H9 (cell line): ENCODE data around the gene KIF27. TPM values are rescaled to one million over a fixed set of nuclear protein-coding genes. Genes with fewer than 3 reads are reported as not detected.

Source experiments
- DNase-seq: peaks from one replicate; pipeline ENCODE4 v3.0.0-alpha.2; 2017
- H2AFZ ChIP-seq: one replicate; pipeline ENCODE4 v1.6.1; 2013; ENCODE audit warnings: mild to moderate bottlenecking, low read length, control low read depth, moderate library complexity
- H2AK5ac ChIP-seq: 2 replicates; pipeline ENCODE4 v1.6.1; 2013; ENCODE audit warnings: low read length, control low read depth, mixed read lengths; ENCODE audit not compliant: insufficient read length
- H2BK120ac ChIP-seq: one replicate; pipeline ENCODE4 v1.6.1; 2013; ENCODE audit warnings: low read depth, mild to moderate bottlenecking, low read length, control low read depth, inconsistent platforms; ENCODE audit not compliant: poor library complexity, severe bottlenecking
- H2BK12ac ChIP-seq: 2 replicates; pipeline ENCODE4 v1.6.1; 2013; ENCODE audit warnings: low read length, control low read depth, mixed read lengths, low read depth; ENCODE audit not compliant: insufficient read length
- H2BK15ac ChIP-seq: 2 replicates; pipeline ENCODE4 v1.6.1; 2013; ENCODE audit warnings: low read depth, low read length, control low read depth
- H2BK20ac ChIP-seq: one replicate; pipeline ENCODE4 v1.6.1; 2013; ENCODE audit warnings: low read depth, mild to moderate bottlenecking, low read length, control low read depth, inconsistent platforms; ENCODE audit not compliant: poor library complexity, severe bottlenecking
- H2BK5ac ChIP-seq: 2 replicates; pipeline ENCODE4 v1.6.1; 2013; ENCODE audit warnings: low read length, control low read depth, mixed read lengths; ENCODE audit not compliant: insufficient read length
- H3K14ac ChIP-seq: 2 replicates; pipeline ENCODE4 v1.6.1; 2013; ENCODE audit warnings: low read length, control low read depth; ENCODE audit not compliant: insufficient read depth
- H3K18ac ChIP-seq: 2 replicates; pipeline ENCODE4 v1.6.1; 2013; ENCODE audit warnings: low read depth, mild to moderate bottlenecking, mixed read lengths, low read length, control low read depth; ENCODE audit not compliant: insufficient read length
- H3K23ac ChIP-seq: 2 replicates; pipeline ENCODE4 v1.6.1; 2013; ENCODE audit warnings: low read length, control low read depth, mixed read lengths, low read depth; ENCODE audit not compliant: insufficient read length
- H3K23me2 ChIP-seq: 2 replicates; pipeline ENCODE4 v1.6.1; 2013; ENCODE audit warnings: low read depth, mild to moderate bottlenecking, mixed read lengths, low read length, control low read depth; ENCODE audit not compliant: insufficient read length, poor library complexity, severe bottlenecking
- H3K27ac ChIP-seq: 2 replicates; pipeline ENCODE4 v1.5.1; 2013; ENCODE audit warnings: low read length, control low read depth, mixed read lengths, low read depth; ENCODE audit not compliant: insufficient read length
- H3K27me3 ChIP-seq: 2 replicates; pipeline ENCODE4 v1.6.1; 2013; ENCODE audit warnings: low read length, control low read depth, inconsistent platforms; ENCODE audit not compliant: insufficient read depth
- H3K4ac ChIP-seq: 2 replicates; pipeline ENCODE4 v1.6.1; 2013; ENCODE audit warnings: low read depth, mild to moderate bottlenecking, control low read depth, inconsistent platforms, low read length, moderate library complexity
- H3K4me1 ChIP-seq: 2 replicates; pipeline ENCODE4 v1.6.1; 2013; ENCODE audit warnings: low read length, control low read depth, inconsistent platforms; ENCODE audit not compliant: insufficient read depth
- H3K4me2 ChIP-seq: 2 replicates; pipeline ENCODE4 v1.6.1; 2013; ENCODE audit warnings: low read length, control low read depth, mixed read lengths; ENCODE audit not compliant: insufficient read length, insufficient read depth
- H3K56ac ChIP-seq: 2 replicates; pipeline ENCODE4 v1.6.1; 2013; ENCODE audit warnings: low read depth, mild to moderate bottlenecking, mixed read lengths, low read length, control low read depth; ENCODE audit not compliant: insufficient read length
- H3K79me1 ChIP-seq: 2 replicates; pipeline ENCODE4 v1.6.1; 2013; ENCODE audit warnings: low read depth, mild to moderate bottlenecking, moderate library complexity, low read length, control low read depth, inconsistent platforms; ENCODE audit not compliant: insufficient read depth, poor library complexity, severe bottlenecking
- H3K79me2 ChIP-seq: 2 replicates; pipeline ENCODE4 v1.6.1; 2013; ENCODE audit warnings: low read length, control low read depth, inconsistent platforms; ENCODE audit not compliant: insufficient read depth
- H3K9ac ChIP-seq: 2 replicates; pipeline ENCODE4 v1.6.1; 2013; ENCODE audit warnings: low read length, control low read depth, mixed read lengths; ENCODE audit not compliant: insufficient read length; ENCODE audit errors: extremely low read depth
- H3K9me3 ChIP-seq: one replicate; pipeline ENCODE4 v1.6.1; 2013; ENCODE audit warnings: low read depth, low read length, inconsistent platforms; ENCODE audit not compliant: control insufficient read depth
- H3T11ph ChIP-seq: one replicate; pipeline ENCODE4 v1.6.1; 2013; ENCODE audit warnings: mild to moderate bottlenecking, low read length, control low read depth, inconsistent platforms
- H4K20me1 ChIP-seq: one replicate; pipeline ENCODE4 v1.6.1; 2013; ENCODE audit not compliant: control insufficient read depth, insufficient read length, insufficient read depth
- H4K5ac ChIP-seq: 2 replicates; pipeline ENCODE4 v1.6.1; 2013; ENCODE audit warnings: low read depth, mild to moderate bottlenecking, mixed read lengths, low read length, control low read depth; ENCODE audit not compliant: insufficient read length
- H4K8ac ChIP-seq: replicated peaks from 2 replicates; pipeline ENCODE4 v1.6.1; 2013; ENCODE audit warnings: low read length, control low read depth, mixed read lengths, low read depth; ENCODE audit not compliant: insufficient read length
- H4K91ac ChIP-seq: 2 replicates; pipeline ENCODE4 v1.6.1; 2013; ENCODE audit warnings: low read depth, mild to moderate bottlenecking, moderate library complexity, mixed read lengths, low read length, control low read depth; ENCODE audit not compliant: insufficient read length
- H3K27ac Mint-ChIP-seq, 3 experiments: 2 replicates in 2 of 3; 3 replicates in 1 of 3; pipeline ENCODE4 v1.8.0; 2020 to 2021; ENCODE audit warnings: mixed read lengths in 3 of 3, mild to moderate bottlenecking in 1 of 3, moderate library complexity in 1 of 3
- H3K27me3 Mint-ChIP-seq: 2 replicates; pipeline ENCODE4 v1.8.0; 2021; ENCODE audit warnings: low read depth, mild to moderate bottlenecking, moderate library complexity, mixed read lengths
- H3K36me3 Mint-ChIP-seq, 3 experiments: 2 replicates in 2 of 3; 3 replicates in 1 of 3; pipeline ENCODE4 v1.8.0; 2020 to 2021; ENCODE audit warnings: low read depth in 3 of 3, mixed read lengths in 3 of 3; ENCODE audit not compliant: insufficient read depth in 1 of 3
- H3K4me1 Mint-ChIP-seq, 2 experiments: 2 replicates each; pipeline ENCODE4 v1.8.0; 2020; ENCODE audit warnings: mixed read lengths in 2 of 2
- H3K4me3 Mint-ChIP-seq, 2 experiments: 2 replicates in 1 of 2; 3 replicates in 1 of 2; pipeline ENCODE4 v1.8.0; 2020 to 2021; ENCODE audit warnings: mild to moderate bottlenecking in 2 of 2, mixed read lengths in 2 of 2, moderate library complexity in 1 of 2
- H3K9me3 Mint-ChIP-seq, 2 experiments: 2 replicates in 1 of 2; 3 replicates in 1 of 2; pipeline ENCODE4 v1.8.0; 2020; ENCODE audit warnings: mild to moderate bottlenecking in 2 of 2, mixed read lengths in 2 of 2, moderate library complexity in 1 of 2
- CTCF ChIP-seq: fragments of 200-600 bp; sonication (generic); conservative IDR thresholded peaks from 3 replicates; pipeline ENCODE4 v1.8.0; 2021; ENCODE audit warnings: antibody characterized with exemption, mild to moderate bottlenecking
- WGBS: extraction: QIAGEN DNeasy Blood & Tissue Kit; methylation state at CpG from one replicate; pipeline ENCODE4 v1.1.7; 2013; ENCODE audit warnings: missing lambda C conversion rate, low lambda C conversion rate, mixed read lengths; ENCODE audit not compliant: insufficient read length; ENCODE audit errors: extremely low coverage; 5-methylcytosine and 5-hydroxymethylcytosine counted together
- total RNA-seq: library from RNA; stranded (reverse); gene quantifications from 2 replicates; pipeline ENCODE4 v1.2.1, GENCODE V29; 2021

Gene KIF27
- total RNA-seq, 1 experiment from 2014 or later, result 2.9 TPM

- peak overlapping the region; percentile 56 for H3K18ac ChIP-seq
- no peak overlapping the region for H2AK5ac ChIP-seq
- peak overlapping the region; percentile 65 for H3K27ac ChIP-seq
- no peaks in the 10 kb centered on the region for H3K79me1 ChIP-seq
- no peaks in the 10 kb centered on the region for H3K27me3 ChIP-seq
- no peaks in the 10 kb centered on the region for H3K9me3 ChIP-seq
- H2BK15ac ChIP-seq, result no peak overlapping the region
- no peak overlapping the region for H4K5ac ChIP-seq
- peak overlapping the region; percentile 81; the same call in 1 of the 2 replicates for H3K14ac ChIP-seq
- no peak overlapping the region for H3K56ac ChIP-seq
- H3K4me1 ChIP-seq, result no peaks in the 10 kb centered on the region
- peak overlapping the region; percentile 96 for H2BK5ac ChIP-seq
- no peak overlapping the region for H2BK120ac ChIP-seq
- no peak overlapping the region for H2BK20ac ChIP-seq
- Mint-ChIP-seq H3K4me3 (peak overlapping the region; percentile 81 to 85), H3K4me1 (peaks cover 9 to 10% of the 10 kb centered on the region in 2 experiments; a peak in 3 of 4 replicates), H3K9me3 (no peaks in the 10 kb centered on the region), H3K27me3 (no peaks in the 10 kb centered on the region), H3K27ac (peak overlapping the region; percentile 96 to 99 (median 98)), H3K36me3 (no peaks in the 10 kb centered on the region)
- WGBS, result no CpG with 5 or more reads among the region's 16 CpGs
- H3T11ph ChIP-seq, result peak overlapping the region; percentile 68
- H2BK12ac ChIP-seq, result no peak overlapping the region
- H2AFZ ChIP-seq, result peak overlapping the region; percentile 74
- H4K20me1 ChIP-seq, result no peaks in the 10 kb centered on the region
- H3K4me2 ChIP-seq, result peak overlapping the region; percentile 90
- no peak for DNase-seq
- H3K23ac ChIP-seq, result no peak overlapping the region
- H3K79me2 ChIP-seq, result no peaks in the 10 kb centered on the region
- H4K8ac ChIP-seq, result no peak overlapping the region
- no peak overlapping the region for H3K4ac ChIP-seq
- no peak overlapping the region for H4K91ac ChIP-seq
- TF ChIP-seq CTCF, result no peak; the same call in 2 of the 3 replicates
- peaks cover 6% of the 10 kb centered on the region for H3K23me2 ChIP-seq
- peak overlapping the region; percentile 87 for H3K9ac ChIP-seq
These were observed 734 bp downstream of the KIF27 start for GRCh38 chr9:83920469-83920926.
